Measurements from ENCODE around the gene OPALIN.
"Not testable (repeated sequence)": the region's sequence is repeated elsewhere in the genome, so short reads cannot be mapped to it uniquely, and the experiment has no call there.

Gene OPALIN

GRCh38 chr10:96334616-96335526, 23.9 kb downstream of the OPALIN start:
- DNase-seq = no peak

GRCh38 chr10:96333101-96333500, 25.7 kb downstream of the OPALIN start:
- DNase-seq = no peak

GRCh38 chr10:96327462-96327861, 31.3 kb downstream of the OPALIN start:
- no peak for DNase-seq

- no peak for DNase-seq
These were observed 33.0 kb downstream of the OPALIN start for GRCh38 chr10:96325719-96326373.

GRCh38 chr10:96324447-96324846, 34.4 kb downstream of the OPALIN start:
- no peak for DNase-seq

GRCh38 chr10:96322275-96322674, 36.5 kb downstream of the OPALIN start:
- DNase-seq = no peak

GRCh38 chr10:96321822-96322221, 37.0 kb downstream of the OPALIN start:
- no peak for DNase-seq

- no peak for DNase-seq
These were observed 38.9 kb downstream of the OPALIN start for GRCh38 chr10:96319754-96320474.

- DNase-seq = no peak
These were observed 41.6 kb downstream of the OPALIN start for GRCh38 chr10:96317067-96317833.

GRCh38 chr10:96313344-96313743, 45.5 kb downstream of the OPALIN start:
- no peak for DNase-seq

- no peak for DNase-seq
These were observed 47.6 kb downstream of the OPALIN start for GRCh38 chr10:96311180-96311715.

GRCh38 chr10:96310321-96310669, 48.5 kb downstream of the OPALIN start:
- DNase-seq = no peak

GRCh38 chr10:96309628-96310320, 49.0 kb downstream of the OPALIN start:
- no peak for DNase-seq

GRCh38 chr10:96308854-96309253, 49.9 kb downstream of the OPALIN start:
- DNase-seq = not testable (repeated sequence)

- DNase-seq = no peak
These were observed 52.3 kb downstream of the OPALIN start for GRCh38 chr10:96306516-96306915.

GRCh38 chr10:96305019-96305418, 53.8 kb downstream of the OPALIN start:
- DNase-seq = no peak

- DNase-seq = no peak
These were observed 54.6 kb downstream of the OPALIN start, which contains the start of gene DNTT for GRCh38 chr10:96304230-96304629. DNTT (plus strand) TSS chr10:96304434; CDS start chr10:96304498, 64 bp downstream.

GRCh38 chr10:96301616-96302015, 57.2 kb downstream of the OPALIN start:
- DNase-seq = no peak

GRCh38 chr10:96299383-96299782, 59.4 kb downstream of the OPALIN start:
- no peak for DNase-seq

- DNase-seq = no peak
These were observed 60.4 kb downstream of the OPALIN start for GRCh38 chr10:96298362-96298761.

GRCh38 chr10:96297486-96297885, 61.3 kb downstream of the OPALIN start:
- DNase-seq = no peak

- no peak for DNase-seq
These were observed 63.3 kb downstream of the OPALIN start for GRCh38 chr10:96295475-96295874.
